Loucy (cell line): ENCODE data around the gene CUX1.

ENCODE experiments used
- EZH2phosphoT487 ChIP-seq: fragments of 200-600 bp; IDR thresholded peaks from 2 replicates; pipeline ENCODE4 v1.6.1; 2018; ENCODE audit warnings: antibody characterized with exemption, mild to moderate bottlenecking, moderate library complexity, borderline replicate concordance
- TF ChIP-seq, protein P1 (sequence below): fragments of 200-600 bp; sonication (generic); conservative IDR thresholded peaks from 2 replicates; pipeline ENCODE4 v1.5.1; 2014; ENCODE audit warnings: mild to moderate bottlenecking, antibody characterized with exemption, low read length

DNA sequence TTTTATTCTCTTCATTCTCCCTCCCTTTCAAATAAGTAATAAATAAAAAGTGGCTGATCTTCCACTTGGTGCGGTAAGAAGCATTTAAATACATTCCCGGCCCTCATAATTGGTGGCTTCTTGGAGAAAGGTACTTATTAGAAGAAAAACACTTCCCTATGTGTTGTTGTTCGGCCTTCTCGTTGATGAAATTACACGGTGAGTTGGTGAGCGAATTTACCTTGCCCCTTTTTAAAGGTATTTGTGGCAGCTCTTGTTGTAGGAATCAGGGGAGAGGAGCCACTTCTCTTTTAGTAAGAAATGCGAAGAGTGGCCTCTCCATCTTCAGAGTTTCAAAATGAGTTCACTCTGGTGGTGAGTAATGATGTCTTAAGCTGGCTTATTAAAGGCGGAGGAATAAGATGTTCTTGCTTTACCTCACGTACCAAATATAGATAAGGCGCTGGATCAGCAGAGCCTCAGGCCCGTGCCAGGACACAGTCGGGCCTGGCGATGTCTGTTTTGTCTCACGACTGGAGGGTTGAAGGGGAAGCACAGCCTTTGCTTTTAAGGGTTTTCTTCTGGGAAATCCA, 135.9 kb downstream of the CUX1 start:
- TF ChIP-seq, protein P1, sequence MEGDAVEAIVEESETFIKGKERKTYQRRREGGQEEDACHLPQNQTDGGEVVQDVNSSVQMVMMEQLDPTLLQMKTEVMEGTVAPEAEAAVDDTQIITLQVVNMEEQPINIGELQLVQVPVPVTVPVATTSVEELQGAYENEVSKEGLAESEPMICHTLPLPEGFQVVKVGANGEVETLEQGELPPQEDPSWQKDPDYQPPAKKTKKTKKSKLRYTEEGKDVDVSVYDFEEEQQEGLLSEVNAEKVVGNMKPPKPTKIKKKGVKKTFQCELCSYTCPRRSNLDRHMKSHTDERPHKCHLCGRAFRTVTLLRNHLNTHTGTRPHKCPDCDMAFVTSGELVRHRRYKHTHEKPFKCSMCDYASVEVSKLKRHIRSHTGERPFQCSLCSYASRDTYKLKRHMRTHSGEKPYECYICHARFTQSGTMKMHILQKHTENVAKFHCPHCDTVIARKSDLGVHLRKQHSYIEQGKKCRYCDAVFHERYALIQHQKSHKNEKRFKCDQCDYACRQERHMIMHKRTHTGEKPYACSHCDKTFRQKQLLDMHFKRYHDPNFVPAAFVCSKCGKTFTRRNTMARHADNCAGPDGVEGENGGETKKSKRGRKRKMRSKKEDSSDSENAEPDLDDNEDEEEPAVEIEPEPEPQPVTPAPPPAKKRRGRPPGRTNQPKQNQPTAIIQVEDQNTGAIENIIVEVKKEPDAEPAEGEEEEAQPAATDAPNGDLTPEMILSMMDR = no peak
- no peak for TF ChIP-seq EZH2phosphoT487
